ENCODE data around the gene TMA7. TPM values are rescaled to one million over a fixed set of nuclear protein-coding genes. Genes with fewer than 3 reads are reported as not detected.

TMA7 gene
- total RNA-seq, 2 experiments from 2014 or later: 318 to 323 TPM

GRCh38 chr3:48417529-48418108 lies 22.4 kb upstream of the TMA7 start:
- H3K9me3 Mint-ChIP-seq: no peaks in the 10 kb centered on the region
- POLR2A ChIA-PET: no interaction called here
- no peaks in the 10 kb centered on the region for H3K36me3 Mint-ChIP-seq
- no peaks in the 10 kb centered on the region for H3K4me1 Mint-ChIP-seq (ENCODE audit: low read depth)
- DNase-seq: no peak
- CTCF ChIA-PET: interaction anchor here (2.1 kb wide), 1 partner anchor 17 kb away, joined by 11 read pairs; no protein-coding TSS in a partner anchor
- H3K27me3 Mint-ChIP-seq: no peaks in the 10 kb centered on the region
- intact Hi-C loops (cut with micrococcal nuclease): no loop called here
- H3K27ac Mint-ChIP-seq: no peak overlapping the region
- no peak overlapping the region for H3K4me3 Mint-ChIP-seq

DNA sequence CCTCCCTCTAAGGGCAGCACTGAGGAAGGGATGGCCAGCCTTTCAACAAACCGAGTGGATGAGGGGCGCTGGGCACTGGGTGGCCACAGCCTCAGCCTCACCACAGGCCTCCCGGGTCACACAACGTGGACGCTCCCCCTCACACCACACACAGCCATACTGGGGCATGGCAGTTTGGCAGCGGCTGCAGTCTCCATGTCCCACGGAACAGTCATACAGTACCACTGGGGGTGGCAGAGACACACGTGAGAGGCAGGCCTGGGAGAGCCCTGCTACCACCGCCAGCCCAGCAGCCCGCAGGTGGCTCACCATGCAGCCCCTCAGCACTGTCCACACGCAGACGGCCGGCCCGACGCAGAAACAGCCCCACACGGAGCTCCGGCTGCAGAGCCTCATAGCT lies 21.9 kb upstream of the TMA7 start:
- H3K9me3 Mint-ChIP-seq: no peaks in the 10 kb centered on the region
- DNase-seq: no peak
- intact Hi-C loops (cut with micrococcal nuclease): no loop called here
- H3K27me3 Mint-ChIP-seq: no peaks in the 10 kb centered on the region
- no peak overlapping the region for H3K27ac Mint-ChIP-seq
- no peaks in the 10 kb centered on the region for H3K4me1 Mint-ChIP-seq (ENCODE audit: low read depth)
- POLR2A ChIA-PET: no interaction called here
- no peaks in the 10 kb centered on the region for H3K36me3 Mint-ChIP-seq
- no peak overlapping the region for H3K4me3 Mint-ChIP-seq
- CTCF ChIA-PET: interaction anchor here (0.6 to 9.5 kb wide), 4 partner anchors 17 to 217 kb away, joined by 3 to 60 read pairs (median 7); partner anchors contain the start of gene SLC26A6

DNA sequence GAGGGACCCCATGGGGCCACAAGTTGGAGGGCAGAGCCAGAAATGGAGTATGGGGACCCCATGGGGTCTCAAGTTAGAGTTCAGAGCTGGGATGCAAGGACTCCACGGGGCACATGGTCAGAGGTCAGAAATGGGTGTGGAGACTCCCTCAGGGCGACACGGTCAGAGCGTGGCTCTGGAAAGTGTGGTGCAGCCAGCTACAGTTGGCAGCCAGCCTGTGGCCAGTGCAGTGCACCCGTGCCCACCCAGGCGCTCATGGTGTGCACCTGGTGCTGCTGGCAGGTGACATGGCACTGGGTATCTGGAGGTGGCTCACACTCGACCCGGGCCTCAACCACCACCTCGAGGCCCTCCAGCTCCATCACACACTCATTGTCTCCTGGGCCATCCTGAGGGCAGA lies 21.4 kb upstream of the TMA7 start:
- H3K27ac Mint-ChIP-seq: no peak overlapping the region
- POLR2A ChIA-PET: no interaction called here
- H3K4me1 Mint-ChIP-seq (ENCODE audit: low read depth): no peaks in the 10 kb centered on the region

DNA sequence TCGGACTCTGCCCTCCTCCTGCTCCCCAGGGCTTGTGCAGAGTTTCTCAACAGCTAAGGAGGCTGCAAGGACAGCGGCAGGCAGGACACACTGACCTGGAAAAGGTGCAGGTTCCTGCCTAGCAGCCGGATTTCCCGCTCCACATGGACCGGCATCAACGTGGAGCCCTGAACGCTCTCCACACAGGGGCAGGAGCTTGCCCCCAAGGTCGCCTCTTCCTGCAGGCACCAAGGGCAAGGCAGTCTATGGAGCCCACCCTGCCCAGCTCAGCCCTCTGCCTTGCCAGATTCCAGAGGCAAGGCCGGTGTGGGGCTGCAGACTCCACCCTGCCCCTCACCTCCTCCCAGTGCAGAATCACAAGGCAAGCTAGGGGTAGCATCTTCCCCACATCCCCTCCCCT lies 20.9 kb upstream of the TMA7 start:
- Mint-ChIP-seq H3K27ac (no peak overlapping the region), H3K9me3 (no peaks in the 10 kb centered on the region), H3K36me3 (no peaks in the 10 kb centered on the region), H3K27me3 (no peaks in the 10 kb centered on the region), H3K4me3 (no peak overlapping the region), H3K4me1 (ENCODE audit: low read depth) (no peaks in the 10 kb centered on the region)
- intact Hi-C loops (cut with micrococcal nuclease): no loop called here
- ChIA-PET CTCF (interaction anchor here (1.0 to 9.5 kb wide), 3 partner anchors 16 to 146 kb away, joined by 3 to 60 read pairs (median 11); no protein-coding TSS in a partner anchor), POLR2A (no interaction called here)
- DNase-seq: no peak

More for the DNA sequence above, 21.4 kb upstream of the TMA7 start:
- no peak for DNase-seq
- H3K9me3 Mint-ChIP-seq: no peaks in the 10 kb centered on the region
- H3K4me3 Mint-ChIP-seq: no peak overlapping the region
- CTCF ChIA-PET: interaction anchor here (0.6 to 9.5 kb wide), 4 partner anchors 17 to 217 kb away, joined by 3 to 60 read pairs (median 7); partner anchors contain the start of gene SLC26A6
- intact Hi-C loops (cut with micrococcal nuclease): no loop called here
- no peaks in the 10 kb centered on the region for H3K27me3 Mint-ChIP-seq
- no peaks in the 10 kb centered on the region for H3K36me3 Mint-ChIP-seq

DNA sequence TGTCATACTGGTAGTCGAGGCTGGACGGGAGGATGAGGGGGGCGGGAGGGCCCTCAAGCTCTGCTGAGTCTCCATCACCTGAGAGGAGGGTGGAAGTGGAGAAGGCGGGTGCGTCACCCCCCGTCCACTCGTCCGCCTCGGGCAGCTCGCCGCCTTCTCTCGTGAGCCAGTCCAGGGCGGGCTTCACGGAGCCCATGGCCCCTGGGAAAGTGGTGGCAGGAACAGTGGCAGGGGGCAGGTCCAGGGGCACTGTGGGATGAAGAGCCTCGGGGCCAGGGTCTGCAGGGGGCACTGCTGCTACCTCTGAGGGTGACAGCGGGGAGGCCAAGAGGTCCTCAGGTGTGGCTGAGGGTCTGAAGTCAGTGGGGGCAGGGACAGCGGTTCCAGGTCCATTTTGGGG lies 20.5 kb upstream of the TMA7 start:
- H3K27ac Mint-ChIP-seq: no peak overlapping the region
- H3K27me3 Mint-ChIP-seq: no peaks in the 10 kb centered on the region
- no peaks in the 10 kb centered on the region for H3K4me1 Mint-ChIP-seq (ENCODE audit: low read depth)
- ChIA-PET POLR2A (no interaction called here), CTCF (interaction anchor here (2.1 to 9.5 kb wide), 2 partner anchors 16 to 19 kb away, joined by 11 to 60 read pairs; no protein-coding TSS in a partner anchor)
- no peaks in the 10 kb centered on the region for H3K36me3 Mint-ChIP-seq
- no peak overlapping the region for H3K4me3 Mint-ChIP-seq
- no peak for DNase-seq
- no peaks in the 10 kb centered on the region for H3K9me3 Mint-ChIP-seq
- intact Hi-C loops (cut with micrococcal nuclease): no loop called here

DNA sequence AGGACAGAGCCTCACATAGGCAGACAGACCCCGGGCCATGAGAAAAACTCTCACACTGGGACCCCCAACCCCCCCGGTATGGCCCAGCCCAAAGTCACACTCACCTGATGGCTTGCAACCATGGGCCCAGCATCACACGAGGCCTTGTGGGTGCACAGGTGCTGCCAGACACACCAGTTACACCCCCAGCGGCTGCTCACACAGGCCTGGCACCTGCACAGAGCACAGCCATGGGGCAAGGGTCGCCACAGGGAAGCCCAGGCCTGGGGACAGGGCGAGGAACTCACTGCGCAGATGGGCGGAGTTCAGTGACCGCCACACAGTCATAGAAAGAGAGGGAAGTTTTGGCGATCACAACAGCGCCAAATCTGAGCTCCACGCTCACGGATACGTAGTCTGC lies 19.5 kb upstream of the TMA7 start:
- no peaks in the 10 kb centered on the region for H3K4me1 Mint-ChIP-seq (ENCODE audit: low read depth)
- DNase-seq: no peak
- no peak overlapping the region for H3K27ac Mint-ChIP-seq
- intact Hi-C loops (cut with micrococcal nuclease): no loop called here
- H3K4me3 Mint-ChIP-seq: no peak overlapping the region
- ChIA-PET CTCF (interaction anchor here (9.5 kb wide), 1 partner anchor 15 kb away, joined by 60 read pairs; no protein-coding TSS in a partner anchor), POLR2A (no interaction called here)
- H3K9me3 Mint-ChIP-seq: no peaks in the 10 kb centered on the region
- no peaks in the 10 kb centered on the region for H3K36me3 Mint-ChIP-seq
- no peaks in the 10 kb centered on the region for H3K27me3 Mint-ChIP-seq

GRCh38 chr3:48422272-48422671 lies 17.8 kb upstream of the TMA7 start:
- ChIA-PET CTCF (interaction anchor here (1.6 to 9.5 kb wide), 3 partner anchors 13 to 149 kb away, joined by 3 to 60 read pairs (median 11); no protein-coding TSS in a partner anchor), POLR2A (no interaction called here)
- Mint-ChIP-seq H3K4me3 (no peak overlapping the region), H3K36me3 (no peaks in the 10 kb centered on the region), H3K27ac (no peak overlapping the region), H3K27me3 (no peaks in the 10 kb centered on the region), H3K9me3 (no peaks in the 10 kb centered on the region), H3K4me1 (ENCODE audit: low read depth) (no peaks in the 10 kb centered on the region)
- DNase-seq: no peak
- intact Hi-C loops (cut with micrococcal nuclease): no loop called here

DNA sequence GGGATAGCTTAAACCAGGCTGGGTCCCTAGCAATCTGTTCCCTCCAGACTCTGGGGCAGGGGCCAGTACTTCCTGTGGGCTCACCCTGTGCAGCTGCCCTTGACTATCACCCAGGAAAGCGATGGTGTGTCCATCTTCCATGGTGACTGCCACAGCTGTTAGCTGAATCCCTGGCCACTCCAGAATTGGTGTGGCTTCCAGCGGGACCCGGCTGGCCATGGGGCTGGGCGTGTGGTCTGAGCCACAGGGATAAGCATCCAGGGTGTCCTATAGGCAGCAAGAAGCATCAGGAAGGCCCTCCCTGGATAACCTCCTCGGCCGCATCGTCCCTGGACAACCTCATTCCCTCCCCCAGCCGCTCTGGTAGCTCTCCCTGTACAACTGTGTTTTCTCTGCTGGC lies 17.4 kb upstream of the TMA7 start:
- H3K36me3 Mint-ChIP-seq: no peaks in the 10 kb centered on the region
- intact Hi-C loops (cut with micrococcal nuclease): no loop called here
- ChIA-PET POLR2A (no interaction called here), CTCF (interaction anchor here (1.6 to 9.5 kb wide), 3 partner anchors 13 to 149 kb away, joined by 3 to 60 read pairs (median 11); no protein-coding TSS in a partner anchor)
- no peaks in the 10 kb centered on the region for H3K27me3 Mint-ChIP-seq
- H3K9me3 Mint-ChIP-seq: no peaks in the 10 kb centered on the region
- H3K4me3 Mint-ChIP-seq: no peak overlapping the region
- no peaks in the 10 kb centered on the region for H3K4me1 Mint-ChIP-seq (ENCODE audit: low read depth)
- no peak for DNase-seq
- no peak overlapping the region for H3K27ac Mint-ChIP-seq

- CTCF ChIA-PET: interaction anchor here (0.6 to 9.5 kb wide), 4 partner anchors 12 to 150 kb away, joined by 3 to 60 read pairs (median 7); no protein-coding TSS in a partner anchor
- H3K4me1 Mint-ChIP-seq (ENCODE audit: low read depth): no peaks in the 10 kb centered on the region
- H3K4me3 Mint-ChIP-seq: no peak overlapping the region
- H3K9me3 Mint-ChIP-seq: no peaks in the 10 kb centered on the region
- POLR2A ChIA-PET: no interaction called here
- H3K36me3 Mint-ChIP-seq: no peaks in the 10 kb centered on the region
- intact Hi-C loops (cut with micrococcal nuclease): no loop called here
- H3K27ac Mint-ChIP-seq: no peak overlapping the region
- H3K27me3 Mint-ChIP-seq: no peaks in the 10 kb centered on the region
- no peak for DNase-seq
Measured at GRCh38 chr3:48423241-48423882, 16.7 kb upstream of the TMA7 start.

- DNase-seq: no peak
- CTCF ChIA-PET: interaction anchor here (0.6 to 9.5 kb wide), 4 partner anchors 11 to 150 kb away, joined by 3 to 60 read pairs (median 7); no protein-coding TSS in a partner anchor
- H3K9me3 Mint-ChIP-seq: no peaks in the 10 kb centered on the region
- no peak overlapping the region for H3K4me3 Mint-ChIP-seq
- POLR2A ChIA-PET: no interaction called here
- intact Hi-C loops (cut with micrococcal nuclease): no loop called here
- H3K4me1 Mint-ChIP-seq (ENCODE audit: low read depth): no peaks in the 10 kb centered on the region
- no peaks in the 10 kb centered on the region for H3K27me3 Mint-ChIP-seq
- no peaks in the 10 kb centered on the region for H3K36me3 Mint-ChIP-seq
- H3K27ac Mint-ChIP-seq: no peak overlapping the region
Measured at GRCh38 chr3:48423883-48424695, 16.0 kb upstream of the TMA7 start.

DNA sequence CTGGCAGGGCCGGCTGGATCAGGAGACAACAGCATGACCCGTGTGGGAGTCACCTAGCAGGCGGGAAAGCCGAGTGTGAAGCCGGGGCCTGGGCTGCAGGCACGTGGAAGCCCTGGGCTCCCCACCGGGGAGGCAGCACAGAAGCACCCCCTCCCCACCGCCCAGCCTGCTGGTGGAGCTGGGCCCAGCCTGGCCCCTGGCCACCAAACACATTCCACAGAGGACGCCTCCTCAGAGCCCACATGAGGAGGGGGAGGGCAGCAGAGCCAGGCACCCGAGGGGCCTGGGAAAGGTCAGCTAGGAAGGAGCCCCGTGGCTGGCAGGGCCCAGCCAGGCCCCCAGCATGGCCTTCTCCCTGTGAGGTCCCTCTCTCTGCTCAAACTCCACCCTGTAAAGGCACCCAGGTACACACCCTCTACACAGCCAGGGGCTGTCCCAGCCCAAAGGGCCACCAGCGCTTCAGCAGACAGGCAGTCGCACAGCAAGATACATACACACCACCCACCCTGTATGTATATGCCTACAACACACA lies 14.7 kb upstream of the TMA7 start:
- Mint-ChIP-seq H3K9me3 (no peaks in the 10 kb centered on the region), H3K27me3 (no peaks in the 10 kb centered on the region), H3K27ac (no peak overlapping the region), H3K4me1 (ENCODE audit: low read depth) (no peaks in the 10 kb centered on the region), H3K4me3 (no peak overlapping the region), H3K36me3 (no peaks in the 10 kb centered on the region)
- POLR2A ChIA-PET: no interaction called here
- DNase-seq: no peak
- CTCF ChIA-PET: interaction anchor here (1.0 to 9.5 kb wide), 3 partner anchors 10 to 143 kb away, joined by 3 to 60 read pairs (median 6); no protein-coding TSS in a partner anchor
- intact Hi-C loops (cut with micrococcal nuclease): no loop called here

DNA sequence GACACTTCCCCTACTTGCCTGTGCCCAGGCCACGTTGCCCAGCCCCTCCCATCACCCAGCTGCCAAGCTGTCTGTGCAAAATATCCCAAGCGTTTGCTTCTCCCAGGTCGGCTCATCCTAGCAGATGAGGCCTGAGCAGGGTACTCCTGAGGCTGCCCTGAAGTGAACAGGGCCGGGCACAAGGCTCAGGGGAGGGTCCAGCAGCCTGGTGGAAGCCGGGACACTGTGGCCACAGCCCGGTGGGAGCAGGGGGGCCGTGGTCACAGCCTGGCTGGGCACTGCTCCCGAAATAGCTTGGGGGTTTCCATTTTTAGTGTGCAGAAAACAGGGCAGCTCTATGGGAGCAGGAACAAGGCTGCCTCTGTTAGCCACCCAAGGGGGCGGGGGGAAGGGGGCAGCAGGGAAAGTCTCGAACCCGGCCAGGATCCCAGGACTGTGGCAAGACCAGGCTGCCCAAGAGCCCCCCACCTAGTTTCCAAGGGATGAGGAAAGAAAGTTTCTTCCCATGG lies 13.6 kb upstream of the TMA7 start:
- CTCF ChIA-PET: interaction anchor here (1.0 to 9.5 kb wide), 3 partner anchors 9 to 144 kb away, joined by 3 to 60 read pairs (median 6); no protein-coding TSS in a partner anchor
- no peaks in the 10 kb centered on the region for H3K27me3 Mint-ChIP-seq
- POLR2A ChIA-PET: no interaction called here
- H3K9me3 Mint-ChIP-seq: no peaks in the 10 kb centered on the region
- no peak for DNase-seq
- no peaks in the 10 kb centered on the region for H3K36me3 Mint-ChIP-seq
- H3K27ac Mint-ChIP-seq: no peak overlapping the region
- intact Hi-C loops (cut with micrococcal nuclease): no loop called here
- H3K4me3 Mint-ChIP-seq: no peak overlapping the region
- H3K4me1 Mint-ChIP-seq (ENCODE audit: low read depth): peaks cover 2% of the 10 kb centered on the region

Data from activated CD4-positive, alpha-beta memory T cell treated with anti-CD3 and anti-CD28 coated beads for 36 hours (primary cell).